Erythroblast (primary cell): Measurements from ENCODE around the gene LRRC14B.

ENCODE experiments used
- GATA1 ChIP-seq: IDR thresholded peaks from 2 replicates; pipeline ENCODE4 v1.6.1; 2011; ENCODE audit warnings: low read depth, mild to moderate bottlenecking, control low read depth, low read length, moderate library complexity
- POLR2A ChIP-seq: IDR thresholded peaks from 2 replicates; pipeline ENCODE4 v1.6.1; 2011; ENCODE audit warnings: mild to moderate bottlenecking, low read length

- TF ChIP-seq POLR2A (no peak), GATA1 (no peak)
Observed at GRCh38 chr5:219460-219863, 28.2 kb downstream of the LRRC14B start.
